GM10266 (cell line): ENCODE measurements around the gene ANKRD42.

Experiments
- DNase-seq: peaks from one replicate; pipeline ENCODE4 v3.0.0; 2012; ENCODE audit errors: extremely low spot score
- TF ChIP-seq, protein P1 (sequence below): IDR thresholded peaks from 2 replicates; pipeline ENCODE4 v1.5.1; 2012; ENCODE audit warnings: mild to moderate bottlenecking, low read depth; ENCODE audit not compliant: control insufficient read depth, insufficient read depth; ENCODE audit errors: missing control alignments

The ANKRD42 gene

DNA sequence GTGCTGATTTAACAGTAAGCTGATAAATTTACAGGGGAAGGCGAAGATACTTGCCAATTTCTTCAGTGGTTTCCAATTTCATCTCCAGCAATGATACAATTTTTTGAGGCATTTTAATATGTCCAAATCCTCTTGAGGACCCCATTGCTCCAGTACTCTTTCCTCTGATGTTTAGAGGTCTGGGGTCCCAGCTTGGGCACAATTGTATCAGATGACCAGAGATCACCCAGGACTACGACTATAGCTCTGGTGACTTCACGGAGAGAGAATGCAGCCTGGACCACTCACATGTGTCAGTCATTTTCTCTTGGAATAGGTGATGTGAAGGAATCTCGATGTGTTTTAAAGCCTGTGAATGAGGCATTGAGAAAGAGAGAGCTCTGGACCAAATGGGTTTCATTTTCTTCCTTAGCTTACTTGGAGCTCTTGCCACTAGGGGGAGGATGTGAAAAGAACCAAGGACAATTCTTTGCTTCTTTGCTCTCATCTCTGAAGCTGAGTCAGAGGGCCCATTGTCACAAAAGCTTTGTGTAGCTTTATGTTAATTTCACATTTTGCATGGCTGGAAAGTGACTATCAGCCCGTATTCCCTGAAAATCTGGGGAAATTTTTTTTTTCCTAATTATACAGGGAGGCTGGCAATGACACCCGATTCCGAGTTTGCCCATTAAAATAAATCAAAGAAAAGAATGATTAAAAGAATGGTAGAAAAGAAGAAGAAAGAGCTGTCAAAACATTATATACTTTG is 99.4 kb downstream of the ANKRD42 start:
- TF ChIP-seq, protein P1, sequence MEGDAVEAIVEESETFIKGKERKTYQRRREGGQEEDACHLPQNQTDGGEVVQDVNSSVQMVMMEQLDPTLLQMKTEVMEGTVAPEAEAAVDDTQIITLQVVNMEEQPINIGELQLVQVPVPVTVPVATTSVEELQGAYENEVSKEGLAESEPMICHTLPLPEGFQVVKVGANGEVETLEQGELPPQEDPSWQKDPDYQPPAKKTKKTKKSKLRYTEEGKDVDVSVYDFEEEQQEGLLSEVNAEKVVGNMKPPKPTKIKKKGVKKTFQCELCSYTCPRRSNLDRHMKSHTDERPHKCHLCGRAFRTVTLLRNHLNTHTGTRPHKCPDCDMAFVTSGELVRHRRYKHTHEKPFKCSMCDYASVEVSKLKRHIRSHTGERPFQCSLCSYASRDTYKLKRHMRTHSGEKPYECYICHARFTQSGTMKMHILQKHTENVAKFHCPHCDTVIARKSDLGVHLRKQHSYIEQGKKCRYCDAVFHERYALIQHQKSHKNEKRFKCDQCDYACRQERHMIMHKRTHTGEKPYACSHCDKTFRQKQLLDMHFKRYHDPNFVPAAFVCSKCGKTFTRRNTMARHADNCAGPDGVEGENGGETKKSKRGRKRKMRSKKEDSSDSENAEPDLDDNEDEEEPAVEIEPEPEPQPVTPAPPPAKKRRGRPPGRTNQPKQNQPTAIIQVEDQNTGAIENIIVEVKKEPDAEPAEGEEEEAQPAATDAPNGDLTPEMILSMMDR: peak; percentile 51
- DNase-seq: peak; percentile 51

- DNase-seq: no peak
- TF ChIP-seq, protein P1: no peak
These were observed 99.9 kb downstream of the ANKRD42 start for GRCh38 chr11:83293457-83293774.

DNA sequence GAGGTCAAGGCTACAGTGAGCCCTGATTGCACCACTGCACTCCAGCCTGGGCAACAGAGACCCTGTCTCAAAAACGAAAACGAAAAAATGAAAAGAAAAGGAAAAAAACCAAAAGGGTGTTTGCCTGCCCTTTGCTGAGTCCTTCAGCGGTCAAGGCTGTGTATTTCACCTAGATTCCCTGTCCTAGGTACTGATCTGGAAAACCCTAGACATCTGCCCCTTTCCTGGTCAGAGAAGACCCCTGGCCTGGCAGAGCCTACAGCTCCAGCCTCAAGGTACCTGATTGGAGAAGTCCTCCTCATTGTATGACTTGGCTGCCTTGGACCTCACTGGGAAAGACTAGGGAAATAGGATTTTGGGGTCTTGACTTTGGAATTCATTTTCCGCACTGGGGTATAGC is 100.7 kb downstream of the ANKRD42 start:
- TF ChIP-seq, protein P1: no peak
- no peak for DNase-seq
